ENCODE results near the gene TRIM44. TPM values are rescaled to one million over a fixed set of nuclear protein-coding genes. Genes with fewer than 3 reads are reported as not detected.

The TRIM44 gene
- total RNA-seq, 2 experiments from 2014 or later: 40.9 to 41.1 TPM

DNA sequence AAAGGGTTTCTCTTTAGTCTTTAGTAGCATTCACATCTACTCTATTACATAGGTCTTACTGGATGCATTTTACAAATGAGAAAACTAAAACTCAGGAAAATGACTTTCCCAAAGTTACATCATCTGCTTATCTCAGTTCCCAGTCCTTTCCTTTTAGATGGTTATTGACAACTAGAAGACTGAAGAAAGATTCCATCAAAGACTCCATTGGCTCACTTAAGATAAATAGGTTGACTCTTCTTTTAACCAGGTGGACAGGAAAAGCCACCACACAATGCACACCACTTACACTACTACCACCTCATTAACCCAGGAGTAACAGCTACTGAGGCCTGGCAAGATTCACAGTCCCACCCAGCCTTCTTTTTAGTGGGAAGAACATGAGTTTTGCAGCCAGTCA is 123.6 kb downstream of the TRIM44 start:
- Mint-ChIP-seq H3K36me3 (peaks cover 16% of the 10 kb centered on the region), H3K9me3 (no peaks in the 10 kb centered on the region), H3K27me3 (no peaks in the 10 kb centered on the region), H3K4me1 (peaks cover 57% of the 10 kb centered on the region), H3K4me3 (no peak overlapping the region), H3K27ac (peak overlapping the region; percentile 19)
- DNase-seq: no peak

DNA sequence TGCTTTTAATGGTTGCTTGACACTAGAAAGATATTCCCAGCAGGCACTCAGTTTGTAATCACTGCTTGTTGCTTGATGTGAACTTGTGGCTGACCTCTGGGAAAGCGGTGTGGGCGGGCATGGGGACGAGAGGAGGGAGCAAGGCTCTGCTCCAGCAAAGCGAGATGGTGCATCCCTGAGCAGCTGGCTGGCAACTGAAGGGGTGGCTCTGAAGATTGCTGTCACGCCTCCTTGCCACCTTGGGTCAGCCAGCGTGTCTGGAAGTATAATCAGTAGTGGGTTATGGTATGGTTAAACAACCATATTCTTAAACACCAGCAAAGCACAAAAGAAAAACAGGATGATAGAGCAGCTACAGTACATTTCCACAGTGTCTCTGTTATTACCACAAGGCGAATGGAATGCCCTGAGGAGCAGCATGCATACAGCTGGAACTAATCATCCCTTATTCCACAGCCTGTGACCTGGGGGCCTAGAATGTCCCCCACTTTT is 124.5 kb downstream of the TRIM44 start:
- peaks cover 50% of the 10 kb centered on the region for H3K4me1 Mint-ChIP-seq
- H3K27ac Mint-ChIP-seq: no peak overlapping the region
- no peaks in the 10 kb centered on the region for H3K27me3 Mint-ChIP-seq
- peaks cover 22% of the 10 kb centered on the region for H3K36me3 Mint-ChIP-seq
- DNase-seq: no peak
- H3K9me3 Mint-ChIP-seq: no peaks in the 10 kb centered on the region
- H3K4me3 Mint-ChIP-seq: no peak overlapping the region

DNA sequence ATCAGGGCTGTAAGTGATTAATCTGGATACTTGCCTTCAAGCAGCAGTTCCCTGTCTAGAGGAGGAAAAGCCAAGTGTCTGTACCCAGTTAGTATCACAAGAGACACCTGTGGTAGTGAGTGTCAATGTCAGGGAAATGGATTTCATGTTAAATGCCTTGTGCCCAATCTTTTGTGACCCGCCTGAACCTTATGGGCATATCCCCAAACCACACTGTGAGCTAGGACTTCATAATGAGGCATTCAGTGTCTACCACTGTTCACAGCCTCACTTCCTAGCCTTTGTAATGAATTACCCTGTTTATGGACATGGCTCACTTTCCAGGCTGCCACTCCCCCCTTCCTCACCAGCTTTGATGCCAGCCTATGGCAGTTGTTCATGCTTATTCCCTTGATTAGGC is 125.1 kb downstream of the TRIM44 start:
- Mint-ChIP-seq H3K27ac (no peak overlapping the region), H3K4me1 (peaks cover 49% of the 10 kb centered on the region), H3K4me3 (no peak overlapping the region), H3K9me3 (no peaks in the 10 kb centered on the region), H3K36me3 (peaks cover 23% of the 10 kb centered on the region), H3K27me3 (no peaks in the 10 kb centered on the region)
- DNase-seq: no peak

DNA sequence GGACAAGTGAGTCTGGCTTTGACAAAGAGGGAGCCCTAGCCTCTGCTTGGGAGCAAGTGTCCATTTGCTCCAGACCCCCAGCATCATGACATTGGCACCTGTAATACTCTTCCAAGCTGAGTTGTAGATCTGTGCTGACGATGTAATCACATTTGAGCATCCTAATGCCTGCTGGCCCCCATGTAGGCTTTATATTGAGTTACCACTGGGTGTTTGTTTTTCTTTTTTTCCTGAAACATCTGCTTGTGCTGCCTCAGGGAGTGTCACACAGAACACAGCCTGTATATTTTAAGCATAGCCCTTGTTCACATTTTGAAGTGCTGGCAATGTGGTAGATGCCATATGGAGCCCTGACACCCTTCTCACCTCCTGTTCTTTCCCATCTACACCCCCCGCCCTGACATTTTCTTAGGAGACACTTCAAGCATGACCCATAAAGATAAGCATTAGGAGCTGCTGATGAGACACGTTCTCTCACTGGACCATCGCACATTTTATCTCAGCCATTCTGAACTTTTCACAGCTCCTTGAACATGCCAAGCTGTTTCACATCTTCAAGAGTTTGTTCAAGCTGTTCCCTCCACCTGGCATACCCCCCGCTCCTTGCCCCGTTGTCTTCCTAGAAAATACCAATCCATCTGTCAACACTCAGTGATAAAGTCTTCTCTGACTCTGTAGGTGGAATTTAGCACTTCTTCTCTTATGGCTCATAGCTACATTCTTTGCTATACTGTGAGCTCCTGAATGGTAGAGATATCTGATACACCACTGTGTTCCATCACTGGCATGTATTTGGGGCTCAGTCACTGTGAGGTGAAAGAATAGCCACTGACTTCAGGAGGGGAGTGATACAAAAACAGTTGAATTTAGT is 128.7 kb downstream of the TRIM44 start:
- DNase-seq: no peak
- Mint-ChIP-seq H3K4me1 (peaks cover 25% of the 10 kb centered on the region), H3K4me3 (no peak overlapping the region), H3K36me3 (peaks cover 32% of the 10 kb centered on the region), H3K9me3 (no peaks in the 10 kb centered on the region), H3K27ac (no peak overlapping the region), H3K27me3 (no peaks in the 10 kb centered on the region)

DNA sequence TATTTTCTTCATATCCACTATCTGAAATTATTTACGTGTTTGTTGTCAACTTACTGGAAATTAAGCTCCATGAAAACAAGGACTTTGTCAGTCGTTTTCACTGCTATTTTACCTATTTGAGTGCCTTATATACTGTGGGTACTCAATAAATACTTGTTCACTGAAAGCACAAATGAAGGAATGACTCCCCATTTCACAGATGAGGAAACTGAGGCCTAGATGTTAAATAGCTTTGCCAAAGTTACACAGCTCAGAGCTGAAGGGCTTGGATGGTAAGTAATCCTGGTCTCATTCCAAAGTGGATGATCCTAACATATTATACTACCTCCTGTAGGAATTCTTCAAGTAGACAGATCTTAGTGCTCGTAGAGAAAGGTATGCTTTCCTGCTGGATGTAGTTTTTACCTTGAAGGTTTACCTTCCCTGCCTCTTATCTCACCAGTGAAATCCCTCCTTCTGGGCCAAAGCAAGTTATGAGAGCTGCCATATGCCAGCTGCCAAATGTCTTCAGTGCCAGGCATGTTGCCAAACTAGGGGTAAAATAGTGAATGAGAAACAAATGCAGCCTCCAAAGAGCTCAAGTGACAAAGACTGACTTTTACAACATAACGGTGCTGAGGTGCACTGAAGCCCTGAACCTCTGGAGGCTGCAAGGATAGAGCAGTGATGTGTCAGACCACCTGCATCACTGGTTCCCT is 129.7 kb downstream of the TRIM44 start:
- H3K27ac Mint-ChIP-seq: no peak overlapping the region
- peaks cover 27% of the 10 kb centered on the region for H3K36me3 Mint-ChIP-seq
- no peaks in the 10 kb centered on the region for H3K9me3 Mint-ChIP-seq
- DNase-seq: no peak
- H3K4me3 Mint-ChIP-seq: no peak overlapping the region
- no peaks in the 10 kb centered on the region for H3K27me3 Mint-ChIP-seq
- H3K4me1 Mint-ChIP-seq: peaks cover 22% of the 10 kb centered on the region

DNA sequence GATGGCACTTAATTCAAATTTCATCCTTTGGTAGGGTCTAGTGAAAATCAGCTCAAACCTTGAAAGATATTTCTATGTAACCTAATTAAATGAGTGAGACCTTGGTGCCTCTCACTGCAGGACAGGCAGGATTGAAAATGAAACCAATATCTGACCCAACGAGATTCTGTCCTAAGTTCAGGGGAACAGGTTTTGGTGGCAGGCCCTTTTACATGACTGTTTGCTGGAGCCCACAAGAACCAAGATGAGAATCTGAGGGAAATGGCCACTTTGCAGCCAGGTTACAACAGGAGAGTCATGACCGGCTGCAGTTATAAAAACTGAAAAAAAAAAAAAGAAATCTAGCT is 130.2 kb downstream of the TRIM44 start:
- Mint-ChIP-seq H3K4me3 (no peak overlapping the region), H3K4me1 (peaks cover 23% of the 10 kb centered on the region), H3K36me3 (peaks cover 31% of the 10 kb centered on the region), H3K27me3 (no peaks in the 10 kb centered on the region), H3K27ac (no peak overlapping the region), H3K9me3 (no peaks in the 10 kb centered on the region)
- no peak for DNase-seq

DNA sequence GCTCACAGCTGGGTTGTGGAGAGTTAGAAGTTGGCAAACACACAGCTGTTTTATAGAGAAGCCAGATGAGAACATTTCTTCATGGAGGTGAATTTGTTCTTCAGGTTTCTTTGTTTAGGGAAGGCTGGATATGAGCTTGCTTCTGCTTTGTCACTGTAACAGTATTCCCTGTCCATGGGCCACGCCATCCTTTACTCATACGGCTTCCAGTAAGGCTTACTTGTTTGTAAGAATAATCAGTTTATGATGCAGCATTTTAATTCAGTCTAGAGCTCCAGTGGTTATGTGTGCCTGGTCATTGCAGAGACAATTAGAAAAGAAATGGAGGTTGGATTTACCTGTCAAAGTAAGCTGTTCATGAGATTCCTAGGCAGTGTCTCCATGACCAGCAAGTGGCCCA is 131.8 kb downstream of the TRIM44 start:
- H3K36me3 Mint-ChIP-seq: peaks cover 31% of the 10 kb centered on the region
- H3K9me3 Mint-ChIP-seq: no peaks in the 10 kb centered on the region
- DNase-seq: no peak
- H3K4me3 Mint-ChIP-seq: no peak overlapping the region
- peaks cover 20% of the 10 kb centered on the region for H3K4me1 Mint-ChIP-seq
- no peak overlapping the region for H3K27ac Mint-ChIP-seq
- no peaks in the 10 kb centered on the region for H3K27me3 Mint-ChIP-seq

GRCh38 chr11:35794850-35795249 is 132.3 kb downstream of the TRIM44 start:
- peaks cover 36% of the 10 kb centered on the region for H3K36me3 Mint-ChIP-seq
- no peak overlapping the region for H3K27ac Mint-ChIP-seq
- H3K9me3 Mint-ChIP-seq: peaks cover under 1% of the 10 kb centered on the region
- DNase-seq: no peak
- peaks cover 21% of the 10 kb centered on the region for H3K4me1 Mint-ChIP-seq
- H3K27me3 Mint-ChIP-seq: no peaks in the 10 kb centered on the region
- H3K4me3 Mint-ChIP-seq: no peak overlapping the region

DNA sequence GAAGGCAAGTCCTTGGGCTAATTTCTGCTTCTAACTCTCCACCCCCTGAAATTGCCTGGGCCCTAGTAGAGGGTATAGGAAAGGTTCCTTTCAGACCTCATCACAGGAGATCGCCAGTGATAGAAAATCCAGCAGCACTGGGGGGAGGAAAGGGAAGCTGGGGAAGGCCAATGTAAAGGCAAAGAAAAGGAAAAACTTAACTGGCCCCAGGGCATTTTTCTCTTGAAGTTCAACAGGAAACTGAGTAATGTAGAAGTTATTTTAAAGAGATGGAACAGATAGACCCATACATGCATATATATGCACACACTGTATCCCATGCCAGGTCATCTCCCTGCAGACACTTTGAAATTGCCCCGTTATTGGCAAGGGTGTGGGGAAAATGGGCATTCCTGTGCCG is 134.0 kb downstream of the TRIM44 start:
- Mint-ChIP-seq H3K36me3 (peaks cover 30% of the 10 kb centered on the region), H3K4me1 (peaks cover 27% of the 10 kb centered on the region), H3K27ac (no peak overlapping the region), H3K27me3 (no peaks in the 10 kb centered on the region), H3K4me3 (no peak overlapping the region), H3K9me3 (peaks cover 2% of the 10 kb centered on the region)
- no peak for DNase-seq

DNA sequence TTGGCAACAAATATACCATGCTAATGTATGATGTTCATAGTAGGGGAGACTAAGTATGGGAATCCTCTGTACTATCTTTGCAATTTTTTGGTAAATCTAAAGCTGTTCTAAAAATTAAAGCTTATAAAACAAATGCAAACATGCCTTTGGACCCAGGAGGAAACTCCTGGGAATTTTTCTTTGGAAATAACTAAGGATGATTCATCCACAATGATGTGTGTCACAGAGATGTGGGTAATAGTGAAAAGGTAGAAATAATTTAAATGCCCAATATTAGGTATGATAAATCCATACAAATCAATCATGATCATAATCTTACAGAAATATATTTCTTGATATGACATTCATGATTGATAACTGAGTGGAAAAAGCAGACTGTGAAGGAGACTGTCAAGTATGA is 135.8 kb downstream of the TRIM44 start:
- H3K4me1 Mint-ChIP-seq: peaks cover 27% of the 10 kb centered on the region
- peaks cover 2% of the 10 kb centered on the region for H3K9me3 Mint-ChIP-seq
- H3K27me3 Mint-ChIP-seq: no peaks in the 10 kb centered on the region
- no peak overlapping the region for H3K27ac Mint-ChIP-seq
- DNase-seq: no peak
- H3K4me3 Mint-ChIP-seq: no peak overlapping the region
- peaks cover 22% of the 10 kb centered on the region for H3K36me3 Mint-ChIP-seq

DNA sequence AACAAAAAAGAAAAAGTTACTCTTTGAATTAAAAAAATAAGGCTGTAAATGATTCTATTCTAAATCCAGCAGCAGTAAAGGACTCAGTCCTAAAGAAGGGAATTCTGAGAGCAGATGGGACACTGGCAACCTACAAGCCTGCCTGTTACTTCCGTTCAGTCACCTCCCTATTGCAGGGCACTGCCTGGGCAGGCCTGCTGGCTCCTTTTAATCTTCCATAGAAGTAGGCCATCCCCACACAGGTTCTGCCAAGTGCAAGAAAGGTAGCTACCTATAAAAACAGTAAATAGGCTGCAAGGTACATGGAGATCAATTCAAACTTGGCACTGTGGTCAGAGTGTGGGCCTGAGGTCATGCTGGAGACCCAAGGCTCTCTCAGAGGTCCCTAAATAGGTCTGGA is 136.4 kb downstream of the TRIM44 start:
- no peak overlapping the region for H3K27ac Mint-ChIP-seq
- no peak overlapping the region for H3K4me3 Mint-ChIP-seq
- no peak for DNase-seq
- H3K36me3 Mint-ChIP-seq: peaks cover 19% of the 10 kb centered on the region
- no peaks in the 10 kb centered on the region for H3K27me3 Mint-ChIP-seq
- H3K9me3 Mint-ChIP-seq: peaks cover 2% of the 10 kb centered on the region
- peaks cover 25% of the 10 kb centered on the region for H3K4me1 Mint-ChIP-seq

DNA sequence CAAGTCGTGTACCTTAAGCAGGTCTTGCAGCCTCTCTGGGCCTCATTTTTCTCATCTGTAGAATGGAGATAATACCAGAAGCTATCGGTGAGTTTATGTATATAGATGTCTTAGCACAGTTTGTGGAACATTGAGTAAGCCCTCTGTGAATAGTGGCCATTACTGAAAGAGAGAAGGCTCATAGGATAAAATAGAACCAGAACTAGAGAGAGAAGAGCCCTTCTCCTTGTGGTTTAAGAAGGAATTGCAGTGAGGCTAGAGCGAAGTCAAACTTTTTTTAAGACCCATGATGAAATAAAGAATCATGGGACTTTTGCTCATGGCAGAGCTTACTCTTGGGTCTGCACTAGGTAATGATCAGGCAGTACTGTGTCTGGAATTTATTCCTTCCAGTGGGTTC is 137.1 kb downstream of the TRIM44 start:
- no peak for DNase-seq
- Mint-ChIP-seq H3K9me3 (peaks cover 2% of the 10 kb centered on the region), H3K4me1 (peaks cover 25% of the 10 kb centered on the region), H3K4me3 (no peak overlapping the region), H3K27me3 (no peaks in the 10 kb centered on the region), H3K27ac (no peak overlapping the region), H3K36me3 (peaks cover 16% of the 10 kb centered on the region)

DNA sequence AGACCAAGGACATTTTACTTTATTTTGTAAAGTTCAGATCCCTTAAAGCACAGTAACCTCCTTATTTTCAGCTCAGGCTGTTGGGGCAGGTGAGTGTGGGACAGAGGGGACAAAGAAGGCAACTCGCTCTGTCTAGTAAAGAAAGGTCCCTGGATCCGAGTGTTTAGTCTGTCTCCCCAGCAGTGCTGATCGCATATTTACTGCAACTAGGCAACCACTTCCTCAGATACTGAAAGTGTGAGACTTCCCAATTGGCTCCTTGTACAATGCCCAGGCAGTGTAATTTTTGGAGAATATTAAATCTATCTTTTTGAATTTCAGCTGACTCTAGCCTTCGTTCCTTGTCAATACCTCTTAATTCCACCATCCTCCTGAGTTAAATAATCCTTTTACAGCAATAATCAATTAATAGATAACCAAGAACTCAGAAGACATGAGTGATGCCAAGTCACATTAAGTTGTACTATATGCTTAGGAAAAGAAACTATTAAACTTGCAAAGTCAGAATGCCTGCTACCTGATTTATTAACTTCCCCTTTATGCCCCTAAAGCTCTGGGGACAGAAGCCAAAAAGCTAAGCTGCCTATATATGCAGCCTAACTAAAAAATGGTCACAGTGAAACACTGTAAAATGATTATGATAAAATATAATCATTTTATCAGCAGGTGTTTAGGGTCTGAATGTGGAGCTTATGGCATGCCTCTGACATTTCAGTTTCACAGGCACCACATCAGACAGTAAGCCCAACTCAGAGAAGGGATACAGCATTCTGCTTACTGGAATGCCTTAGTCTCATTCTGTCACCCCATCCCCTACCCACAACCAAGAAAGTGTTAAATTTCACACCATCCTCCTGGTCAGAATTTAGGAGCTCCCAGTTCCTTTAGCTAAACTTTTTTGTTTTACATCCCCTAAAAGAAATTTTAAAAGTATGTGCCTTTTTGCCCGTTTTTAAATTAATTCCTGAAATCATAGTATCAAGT is 138.7 kb downstream of the TRIM44 start:
- Mint-ChIP-seq H3K4me3 (no peak overlapping the region), H3K27ac (no peak overlapping the region), H3K27me3 (no peaks in the 10 kb centered on the region), H3K36me3 (peaks cover 15% of the 10 kb centered on the region), H3K9me3 (peaks cover 2% of the 10 kb centered on the region), H3K4me1 (peaks cover 22% of the 10 kb centered on the region)
- DNase-seq: no peak

- peaks cover 2% of the 10 kb centered on the region for H3K9me3 Mint-ChIP-seq
- H3K4me3 Mint-ChIP-seq: no peak overlapping the region
- no peaks in the 10 kb centered on the region for H3K27me3 Mint-ChIP-seq
- DNase-seq: no peak
- H3K36me3 Mint-ChIP-seq: peaks cover 12% of the 10 kb centered on the region
- peaks cover 19% of the 10 kb centered on the region for H3K4me1 Mint-ChIP-seq
- no peak overlapping the region for H3K27ac Mint-ChIP-seq
Measured at GRCh38 chr11:35802221-35802620, 139.6 kb downstream of the TRIM44 start.

DNA sequence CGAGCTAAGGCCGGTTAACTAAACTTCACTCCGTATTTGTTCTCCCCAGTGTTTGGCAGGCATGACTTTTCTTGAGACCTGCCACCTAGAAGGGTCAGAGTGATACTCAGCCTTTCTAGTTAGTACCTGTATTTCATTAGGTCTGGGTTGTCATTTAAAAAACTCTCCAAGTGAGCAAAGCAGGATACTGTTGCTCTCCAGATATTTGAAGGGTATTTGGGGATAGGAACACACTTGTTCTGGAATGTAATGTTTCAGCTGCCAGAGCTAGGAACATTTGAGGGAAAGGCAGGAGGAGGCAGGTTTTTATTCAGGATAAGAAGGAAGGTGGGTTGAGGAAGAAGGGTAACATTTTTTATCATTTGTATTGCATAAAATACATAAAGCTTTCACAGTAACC is 140.1 kb downstream of the TRIM44 start:
- H3K27ac Mint-ChIP-seq: no peak overlapping the region
- peaks cover 2% of the 10 kb centered on the region for H3K9me3 Mint-ChIP-seq
- H3K27me3 Mint-ChIP-seq: no peaks in the 10 kb centered on the region
- H3K36me3 Mint-ChIP-seq: peaks cover 10% of the 10 kb centered on the region
- H3K4me3 Mint-ChIP-seq: no peak overlapping the region
- peaks cover 17% of the 10 kb centered on the region for H3K4me1 Mint-ChIP-seq
- no peak for DNase-seq
